A172 (cell line): ENCODE results near the gene CARM1. TPM values are rescaled to one million over a fixed set of nuclear protein-coding genes. Genes with fewer than 3 reads are reported as not detected.
A peak's percentile ranks its signal among the peaks of the same experiment; 100 is the strongest.
"Not testable (repeated sequence)": the region's sequence is repeated elsewhere in the genome, so short reads cannot be mapped to it uniquely, and the experiment has no call there.

Experiments
- DNase-seq: peaks from one replicate; pipeline ENCODE4 v3.0.0-alpha.2; 2015; ENCODE audit warnings: low spot score
- total RNA-seq: library from RNA; depleted of rRNA; stranded (reverse); fragments of >200 nt; shearing (Covaris generic); gene quantifications from 2 replicates; pipeline ENCODE4 v1.2.3, GENCODE V29; 2014

CARM1 gene
- total RNA-seq, 1 experiment from 2014 or later, result 46.6 TPM

- DNase-seq, result peak; percentile 99
Observed at GRCh38 chr19:10928563-10929401, 57.4 kb downstream of the CARM1 start, which contains the start of the genes TIMM29 and YIPF2. TSS of gene TIMM29 (plus strand) at chr19:10928811. CDS start at chr19:10928823, 12 bp downstream. TSS of gene YIPF2 (minus strand) at chr19:10928639. CDS start at chr19:10928410, 229 bp downstream.

GRCh38 chr19:10929402-10929794 is 58.0 kb downstream of the CARM1 start:
- DNase-seq, result no peak

GRCh38 chr19:10935371-10936059 is 64.2 kb downstream of the CARM1 start:
- DNase-seq, result no peak

GRCh38 chr19:10936661-10937084 is 65.3 kb downstream of the CARM1 start:
- peak; percentile 82 for DNase-seq

- not testable (repeated sequence) for DNase-seq
Observed at GRCh38 chr19:10941649-10942048, 70.3 kb downstream of the CARM1 start.

- DNase-seq, result not testable (repeated sequence)
Observed at GRCh38 chr19:10943412-10943811, 72.1 kb downstream of the CARM1 start.

GRCh38 chr19:10945264-10945663 is 73.9 kb downstream of the CARM1 start:
- no peak for DNase-seq

- DNase-seq, result peak; percentile 97
Observed at GRCh38 chr19:10946958-10947657, 75.8 kb downstream of the CARM1 start.

- DNase-seq, result no peak
Observed at GRCh38 chr19:10952809-10953208, 81.5 kb downstream of the CARM1 start.

GRCh38 chr19:10959277-10959968 is 88.1 kb downstream of the CARM1 start:
- not testable (repeated sequence) for DNase-seq

- peak; percentile 91 for DNase-seq
Observed at GRCh38 chr19:10960314-10961072, 89.1 kb downstream of the CARM1 start, which contains the start of gene SMARCA4. TSS of gene SMARCA4 (plus strand) at chr19:10961030. CDS start at chr19:10984152, 23,122 bp downstream.

GRCh38 chr19:10961073-10961860 is 89.9 kb downstream of the CARM1 start:
- DNase-seq, result no peak

GRCh38 chr19:10962863-10963262 is 91.5 kb downstream of the CARM1 start:
- DNase-seq, result no peak

GRCh38 chr19:10963865-10964264 is 92.5 kb downstream of the CARM1 start:
- DNase-seq, result no peak

- DNase-seq, result no peak
Observed at GRCh38 chr19:10964903-10965302, 93.5 kb downstream of the CARM1 start.

GRCh38 chr19:10965398-10965797 is 94.0 kb downstream of the CARM1 start:
- DNase-seq, result no peak

GRCh38 chr19:10966809-10967208 is 95.5 kb downstream of the CARM1 start:
- no peak for DNase-seq

- DNase-seq, result no peak
Observed at GRCh38 chr19:10968527-10969135, 97.3 kb downstream of the CARM1 start.

GRCh38 chr19:10971107-10971726 is 99.9 kb downstream of the CARM1 start:
- no peak for DNase-seq
